T-helper 9 cell (primary cell): ENCODE data around the gene FOXN3.
"Not testable (repeated sequence)": the region's sequence is repeated elsewhere in the genome, so short reads cannot be mapped to it uniquely, and the experiment has no call there.

ENCODE experiments used
- DNase-seq: peaks from one replicate; pipeline ENCODE4 v3.0.0-alpha.2; 2020

The FOXN3 gene

DNA sequence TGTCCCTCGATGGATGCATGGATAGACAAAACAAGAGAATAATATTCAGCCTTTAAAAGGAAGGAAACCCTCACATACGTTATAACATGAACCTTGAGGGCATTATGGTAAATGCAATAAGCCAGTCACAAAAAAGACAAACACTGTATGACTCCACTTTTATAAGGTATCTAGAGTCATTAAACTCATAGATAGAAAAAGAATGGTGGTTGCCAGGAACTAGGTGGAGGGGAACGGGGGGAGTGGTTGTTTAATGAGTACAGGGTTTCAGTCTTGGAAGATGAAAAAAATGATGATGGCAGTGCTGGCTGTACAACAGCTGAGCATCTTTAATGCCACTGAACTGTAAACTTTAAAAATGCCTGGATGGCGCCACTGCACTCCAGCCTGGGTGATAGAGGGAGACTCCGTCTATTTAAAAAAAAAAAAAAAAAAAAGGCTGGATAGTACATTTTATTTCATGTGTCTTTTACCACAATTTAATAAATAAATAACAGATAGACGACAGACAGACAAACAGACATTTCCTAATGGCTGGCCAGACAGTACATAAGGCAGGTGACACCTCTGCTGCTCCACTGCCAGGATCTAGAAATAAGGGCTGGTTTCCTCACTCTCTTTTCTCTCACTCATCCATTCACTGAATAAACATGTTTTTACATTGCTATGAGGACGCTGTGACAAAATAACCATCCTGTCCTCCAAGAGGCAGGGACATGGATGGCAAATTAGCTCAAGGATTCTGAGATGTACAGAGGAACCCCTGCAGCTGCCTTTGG is 118.8 kb downstream of the FOXN3 start:
- no peak for DNase-seq

DNA sequence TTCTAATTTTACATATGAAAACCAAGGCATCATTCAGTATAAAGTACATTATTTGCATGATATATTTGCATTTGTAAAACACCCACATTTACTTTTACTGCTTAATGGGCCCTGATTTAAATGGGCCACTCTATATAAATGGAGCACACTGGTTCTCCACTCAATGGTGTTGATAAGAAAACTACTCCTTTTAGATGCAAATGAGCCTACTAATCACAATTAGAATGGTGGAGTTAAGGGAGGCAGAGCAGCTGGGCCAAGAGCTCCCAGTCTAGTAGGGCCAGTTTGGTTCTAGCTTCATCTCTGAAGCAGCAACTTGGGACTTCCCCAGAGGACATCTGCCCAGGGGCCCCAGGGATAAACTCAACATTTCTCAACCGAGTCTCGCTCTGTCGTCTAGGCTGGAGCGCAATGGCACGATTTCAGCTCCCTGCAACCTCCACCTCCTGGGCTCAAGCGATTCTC is 120.7 kb downstream of the FOXN3 start:
- no peak for DNase-seq

DNA sequence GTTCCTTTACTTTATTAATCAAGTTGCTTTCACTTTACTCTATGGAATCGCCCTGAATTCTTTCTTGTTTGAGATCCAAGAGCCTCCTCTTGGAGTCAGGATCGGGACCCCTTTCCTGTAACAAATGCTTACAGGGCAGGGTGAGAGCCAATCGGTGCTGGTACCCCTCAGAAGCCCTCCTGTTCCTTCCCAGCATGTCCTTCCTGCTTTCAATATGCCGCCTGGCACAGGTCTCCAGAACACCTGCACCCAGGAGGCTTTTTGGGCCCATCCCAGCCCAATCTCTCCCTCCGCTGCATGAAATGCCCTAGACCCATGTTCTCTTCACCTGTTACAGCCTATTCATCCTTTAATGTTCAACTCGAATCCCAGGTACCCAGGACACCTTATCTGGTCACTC is 122.2 kb downstream of the FOXN3 start:
- no peak for DNase-seq

DNA sequence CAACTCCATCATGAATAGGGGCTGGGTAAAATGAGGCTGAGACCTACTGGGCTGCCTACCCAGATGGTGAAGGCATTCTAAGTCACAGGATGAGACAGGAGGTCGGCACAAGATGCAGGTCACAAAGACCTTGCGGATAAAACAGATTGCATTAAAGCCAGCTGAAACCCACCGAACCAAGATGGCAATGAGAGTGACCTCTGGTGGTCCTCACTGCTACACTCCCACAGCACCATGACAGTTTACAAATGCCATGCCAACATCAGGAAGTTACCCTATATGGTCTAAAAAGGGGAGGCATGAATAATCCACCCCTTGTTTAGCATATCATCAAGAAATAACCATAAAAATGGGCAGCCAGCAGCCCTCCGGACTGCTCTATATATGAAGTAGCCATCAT is 122.6 kb downstream of the FOXN3 start:
- DNase-seq = not testable (repeated sequence)

DNA sequence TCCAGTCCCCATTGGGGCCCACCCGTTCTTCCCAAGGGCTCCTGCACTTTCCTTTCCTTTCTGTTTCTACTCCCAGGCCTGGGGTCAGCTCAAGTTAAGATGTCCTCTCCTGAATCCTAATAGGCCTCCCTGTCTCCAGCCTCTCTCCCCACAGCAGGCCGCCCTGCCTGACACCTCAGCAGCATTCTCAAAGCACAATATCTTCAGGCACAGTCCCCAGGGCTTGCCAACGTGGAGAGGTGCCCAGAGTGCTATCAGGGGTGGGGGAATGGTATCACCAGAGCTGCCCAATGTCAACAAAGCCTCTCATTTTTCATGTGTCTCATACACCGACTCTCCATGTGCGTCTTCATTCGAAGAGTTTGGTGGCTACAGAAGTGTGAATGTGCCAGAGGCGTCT is 123.0 kb downstream of the FOXN3 start:
- DNase-seq = no peak

DNA sequence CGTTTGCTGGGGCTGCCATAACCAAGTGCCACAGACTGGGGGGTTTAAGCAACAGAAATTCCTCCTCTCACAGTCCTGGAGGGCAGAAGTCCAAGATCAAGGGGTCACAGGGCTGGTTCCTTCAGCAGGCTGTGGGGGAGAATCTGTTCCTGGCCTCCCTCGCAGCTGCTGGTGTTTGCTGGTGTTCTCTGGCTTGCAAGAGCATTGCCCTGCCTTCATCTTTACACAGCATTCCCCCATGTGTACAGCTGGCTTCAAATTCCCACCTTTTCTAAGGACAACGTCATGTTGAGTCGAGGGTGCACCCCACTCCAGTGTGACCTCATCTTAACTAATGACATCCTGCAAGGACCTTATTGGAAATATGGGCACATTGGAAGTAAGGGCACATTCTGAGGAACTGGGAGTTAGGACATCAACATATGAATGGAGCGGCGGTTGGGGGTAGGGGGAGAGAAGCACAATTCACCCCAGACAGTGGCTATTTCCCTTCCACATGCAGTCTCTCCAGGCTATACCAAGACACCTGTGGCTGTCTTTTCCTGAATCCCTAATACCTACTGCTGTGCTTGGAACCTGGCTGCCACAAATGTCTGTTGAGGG is 123.6 kb downstream of the FOXN3 start:
- DNase-seq = no peak

DNA sequence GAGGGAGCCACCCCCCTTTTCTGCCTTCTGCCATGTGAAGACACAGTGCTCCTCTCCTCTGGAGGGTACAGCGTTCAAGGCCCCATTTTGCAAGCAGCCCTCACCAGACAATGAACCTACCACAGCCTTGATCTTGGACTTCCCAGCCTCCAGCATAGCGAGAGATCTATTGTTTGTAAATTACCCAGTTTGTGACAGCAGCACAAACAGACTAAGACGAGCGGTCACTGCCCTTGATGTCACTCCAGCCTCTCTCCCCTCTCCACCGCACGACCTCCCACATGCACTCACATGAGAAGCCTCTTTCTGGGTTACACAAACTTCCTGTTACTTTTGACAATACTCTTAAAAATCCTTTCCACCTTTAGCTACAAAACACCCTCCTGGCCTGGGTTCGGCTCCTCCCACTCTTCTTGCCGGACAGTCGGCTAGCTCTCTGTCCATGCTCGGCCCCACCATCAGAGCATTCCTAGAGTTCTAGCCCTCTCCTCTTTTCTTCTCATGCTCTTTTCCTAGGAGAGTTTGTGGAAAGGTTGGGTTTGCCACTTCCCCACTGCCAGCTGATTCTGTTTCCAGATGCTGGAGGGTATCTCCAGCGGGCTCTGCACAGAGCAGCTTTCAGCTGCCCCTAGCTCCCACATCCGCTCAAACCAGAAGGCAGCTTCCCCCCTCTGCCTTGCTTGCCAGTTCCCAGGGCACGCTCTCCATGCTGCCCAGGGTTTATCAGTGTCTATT is 124.3 kb downstream of the FOXN3 start:
- DNase-seq = no peak

DNA sequence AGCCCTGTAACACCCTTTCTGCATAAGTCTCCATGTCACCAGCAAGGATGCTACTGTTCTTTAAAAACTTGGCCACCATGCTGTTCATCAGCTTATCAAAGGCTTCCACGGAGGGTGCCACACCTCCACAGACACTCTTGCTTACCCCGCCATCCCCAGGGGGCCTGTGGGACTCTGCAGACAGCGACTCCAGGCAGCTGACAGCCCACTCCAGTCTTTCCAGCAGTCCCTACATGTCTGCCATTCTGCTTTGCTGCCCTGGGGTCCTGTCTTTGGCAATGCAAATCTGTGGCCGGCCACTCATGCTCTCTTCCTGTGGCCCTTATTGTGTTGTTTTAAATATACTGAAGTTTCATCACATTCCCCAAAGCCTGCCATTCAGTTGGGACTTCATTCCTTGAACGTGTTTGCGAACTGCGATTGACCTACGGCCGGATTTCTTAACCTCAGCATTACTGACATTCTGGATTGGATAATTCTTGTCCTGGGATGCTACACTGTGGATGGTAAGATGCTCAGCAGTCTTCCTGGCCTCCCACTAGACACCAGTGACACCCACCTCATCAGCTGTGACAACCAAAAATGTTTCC is 125.6 kb downstream of the FOXN3 start:
- DNase-seq = no peak

DNA sequence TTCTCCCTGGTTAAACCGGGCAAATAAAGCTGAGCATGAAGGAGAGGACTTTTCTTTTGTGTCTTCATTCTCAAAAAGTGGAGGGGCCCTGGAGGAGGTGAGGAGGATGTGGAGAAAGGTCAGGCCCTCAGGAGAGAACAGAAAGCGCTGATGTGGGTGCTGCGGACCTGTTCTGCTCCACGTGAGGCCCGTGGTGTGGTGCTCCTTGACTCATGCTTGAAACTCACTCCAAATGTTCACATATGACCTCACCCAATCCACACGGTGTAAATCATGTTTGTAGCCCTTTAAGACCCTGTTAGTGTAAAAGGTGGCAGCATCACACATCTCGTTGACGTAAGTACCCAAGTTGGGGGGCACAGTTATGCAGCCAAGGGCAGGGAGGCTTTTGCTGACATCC is 126.2 kb downstream of the FOXN3 start:
- no peak for DNase-seq

DNA sequence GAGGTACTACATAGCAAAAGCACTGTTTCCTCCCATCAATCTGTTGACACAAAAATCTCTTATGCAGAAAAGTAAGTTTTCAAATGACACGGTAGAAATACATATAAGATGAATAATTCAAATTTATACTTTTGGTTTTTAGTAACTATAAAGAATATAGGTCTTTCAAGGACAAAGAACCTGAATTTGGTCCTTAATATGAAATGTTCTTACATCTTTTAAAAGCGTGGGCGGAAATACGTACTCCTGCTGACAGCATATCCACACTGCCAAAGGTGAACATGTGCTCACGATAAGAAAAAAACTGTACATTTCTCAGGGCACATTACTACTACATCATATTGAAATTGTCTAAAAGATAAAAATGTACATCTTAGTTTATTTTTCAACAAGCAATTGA is 127.6 kb downstream of the FOXN3 start:
- no peak for DNase-seq

DNA sequence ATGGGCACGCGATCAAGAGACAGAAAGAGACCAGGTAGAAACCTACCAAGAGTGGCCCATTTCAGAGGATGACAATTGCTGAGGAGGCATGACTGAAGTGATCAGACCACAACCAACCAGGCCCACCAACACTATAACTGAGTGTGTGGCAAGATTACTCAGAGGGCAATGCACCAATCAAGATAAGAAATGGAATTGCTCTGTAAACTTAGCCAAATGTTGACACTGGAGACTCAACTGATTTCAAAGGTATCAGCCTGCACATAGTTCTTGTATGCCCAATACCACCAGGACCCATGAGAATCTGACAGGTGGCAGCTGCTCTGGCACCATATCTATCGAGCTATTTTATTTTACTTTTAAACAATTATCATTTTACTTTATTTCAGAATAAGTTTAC is 128.9 kb downstream of the FOXN3 start:
- DNase-seq = no peak

DNA sequence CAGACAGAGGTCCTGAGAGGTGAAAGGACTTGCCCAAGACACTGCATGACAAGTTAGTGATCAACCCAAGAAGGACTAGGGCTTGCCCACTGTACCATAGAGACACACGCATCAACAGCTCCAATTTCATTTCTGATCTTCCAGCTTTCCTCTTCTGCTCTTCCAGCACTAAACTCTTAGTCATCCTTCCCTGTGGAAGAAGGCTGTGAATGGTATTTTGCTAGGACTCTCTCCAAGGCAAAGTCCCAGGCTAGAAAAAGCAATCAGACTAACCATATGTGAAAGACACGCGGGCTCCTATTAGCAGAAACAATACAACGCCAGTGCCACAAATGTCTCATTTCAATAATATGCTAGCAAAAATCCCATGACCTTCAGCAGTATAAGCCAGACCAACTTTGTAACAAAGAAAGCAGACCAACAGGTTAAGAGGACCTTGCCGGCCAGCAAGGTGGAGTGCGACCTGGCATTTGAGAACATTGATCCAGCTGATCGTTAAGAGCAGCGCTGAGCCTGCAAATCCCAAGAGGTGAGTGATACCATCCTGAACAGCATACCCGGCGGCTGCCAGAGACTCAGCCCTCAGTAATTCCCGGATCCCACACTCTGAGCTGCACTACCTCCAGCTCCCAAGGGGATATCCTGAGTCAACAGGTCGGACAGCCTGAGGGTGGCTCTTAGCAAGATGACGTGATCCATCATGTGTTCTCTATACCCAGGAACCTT is 132.5 kb downstream of the FOXN3 start:
- no peak for DNase-seq

DNA sequence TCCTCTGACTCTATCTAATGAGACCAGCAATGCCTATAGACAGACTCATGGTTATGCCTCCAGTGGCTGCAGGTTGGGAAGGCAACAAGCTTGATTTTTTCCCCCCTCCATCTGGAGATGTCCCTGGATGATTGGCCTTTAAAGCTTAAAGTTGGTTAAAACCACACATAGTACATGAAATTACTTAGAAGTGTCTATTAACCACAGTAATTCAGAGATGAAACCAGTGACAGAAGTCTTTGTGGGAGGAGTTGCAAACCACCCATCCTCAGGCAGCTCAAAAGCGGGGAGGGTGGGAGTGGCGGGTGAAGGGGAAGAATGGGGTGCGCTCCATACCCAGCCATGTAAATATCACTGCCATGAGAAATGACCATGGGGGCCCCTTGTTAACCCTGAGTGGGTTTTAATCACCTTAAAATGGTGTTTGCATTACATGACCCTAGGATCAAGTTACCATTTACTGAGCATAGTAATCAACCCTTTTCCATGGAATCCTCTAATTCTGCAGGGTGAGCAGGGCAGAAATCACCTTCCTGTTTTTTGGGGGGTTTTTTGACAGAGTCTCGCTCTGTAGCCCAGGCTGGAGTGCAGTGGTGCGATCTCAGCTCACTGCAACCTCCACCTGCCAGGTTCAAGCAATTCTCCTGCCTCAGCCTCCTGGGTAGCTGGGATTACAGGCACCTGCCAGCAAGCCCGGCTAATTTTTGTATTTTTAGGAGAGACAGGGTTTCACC is 133.5 kb downstream of the FOXN3 start:
- no peak for DNase-seq

DNA sequence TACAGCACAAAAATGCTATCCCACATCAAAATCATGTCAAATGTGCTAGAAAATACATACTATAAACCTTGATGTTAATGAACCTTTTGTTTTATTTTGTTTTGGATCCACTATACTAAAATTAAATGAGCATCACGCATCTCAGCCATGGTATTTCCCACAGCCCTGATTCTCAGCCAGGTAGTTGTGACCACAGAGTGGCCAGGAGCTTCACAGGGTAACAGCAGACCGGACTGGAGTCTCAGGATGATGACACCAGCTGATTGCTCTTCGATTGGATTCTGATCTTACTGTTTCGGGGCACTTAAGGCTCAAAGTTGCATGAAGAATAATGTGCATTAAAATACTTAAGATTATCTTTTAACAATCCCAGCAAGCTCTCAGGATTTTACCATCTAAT is 134.8 kb downstream of the FOXN3 start:
- DNase-seq = no peak

DNA sequence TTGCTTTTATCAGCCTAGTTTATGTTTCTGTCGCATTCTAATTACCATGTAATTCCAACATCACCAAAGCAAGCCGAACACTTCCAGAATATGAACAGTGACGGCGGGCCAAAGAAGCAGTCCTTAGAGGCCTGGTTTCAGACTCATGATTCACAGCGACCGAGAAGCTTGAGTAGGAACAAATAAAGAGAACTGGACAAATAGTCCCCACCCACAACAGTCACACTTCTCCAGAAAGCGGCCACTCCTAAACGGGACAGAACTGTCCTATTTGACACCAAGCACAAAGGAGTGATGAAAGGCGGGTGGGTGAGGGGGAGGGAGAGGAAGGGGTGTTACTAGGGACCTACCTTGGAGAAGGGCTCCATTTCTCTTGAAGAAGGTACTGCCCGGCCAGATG is 136.4 kb downstream of the FOXN3 start:
- DNase-seq = no peak

DNA sequence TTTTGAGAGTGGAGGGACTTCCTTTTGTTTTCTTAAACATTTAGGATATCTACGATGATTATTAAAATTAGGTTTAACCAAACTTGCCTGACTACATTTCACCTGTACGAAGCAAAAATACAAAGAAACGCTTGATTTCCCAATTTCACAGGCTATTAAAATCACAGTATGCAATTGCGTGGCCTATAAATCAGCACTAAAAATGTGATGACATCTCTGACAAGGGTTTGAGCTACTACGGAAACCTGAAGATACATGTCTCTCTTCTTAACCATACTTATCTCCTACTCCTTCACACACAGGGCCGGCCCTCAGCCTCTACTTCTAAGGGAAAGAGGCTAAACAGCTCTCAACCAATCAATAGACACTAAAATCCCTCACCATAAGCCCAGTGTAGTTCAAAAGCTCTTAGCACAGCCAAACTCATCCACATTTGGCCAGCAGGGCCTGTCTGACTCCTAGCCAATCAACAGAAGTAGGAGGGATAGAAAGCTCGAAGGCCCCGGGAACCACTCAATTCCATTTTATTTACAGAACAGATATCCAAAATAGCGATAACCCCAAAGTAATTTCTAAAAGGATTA is 137.3 kb downstream of the FOXN3 start:
- DNase-seq = no peak

DNA sequence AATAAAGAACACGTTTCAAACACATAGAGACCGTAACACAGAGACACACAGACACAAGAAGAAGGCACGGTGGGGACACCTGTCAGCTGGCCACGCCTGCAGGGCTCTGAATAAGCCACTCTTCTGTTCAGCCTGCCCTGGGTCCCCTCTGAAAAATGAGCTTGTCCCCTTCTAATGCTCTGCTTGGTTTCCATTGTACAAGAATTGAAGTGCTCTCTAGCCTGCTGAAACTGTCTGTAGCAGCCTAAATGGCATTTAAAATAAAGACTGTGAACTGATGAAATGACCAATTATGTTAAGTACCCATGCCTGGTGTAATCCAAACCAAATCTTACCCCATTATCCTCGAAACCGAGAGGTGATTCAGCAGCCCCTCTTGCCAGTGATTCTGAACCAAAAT is 139.8 kb downstream of the FOXN3 start:
- DNase-seq = no peak

DNA sequence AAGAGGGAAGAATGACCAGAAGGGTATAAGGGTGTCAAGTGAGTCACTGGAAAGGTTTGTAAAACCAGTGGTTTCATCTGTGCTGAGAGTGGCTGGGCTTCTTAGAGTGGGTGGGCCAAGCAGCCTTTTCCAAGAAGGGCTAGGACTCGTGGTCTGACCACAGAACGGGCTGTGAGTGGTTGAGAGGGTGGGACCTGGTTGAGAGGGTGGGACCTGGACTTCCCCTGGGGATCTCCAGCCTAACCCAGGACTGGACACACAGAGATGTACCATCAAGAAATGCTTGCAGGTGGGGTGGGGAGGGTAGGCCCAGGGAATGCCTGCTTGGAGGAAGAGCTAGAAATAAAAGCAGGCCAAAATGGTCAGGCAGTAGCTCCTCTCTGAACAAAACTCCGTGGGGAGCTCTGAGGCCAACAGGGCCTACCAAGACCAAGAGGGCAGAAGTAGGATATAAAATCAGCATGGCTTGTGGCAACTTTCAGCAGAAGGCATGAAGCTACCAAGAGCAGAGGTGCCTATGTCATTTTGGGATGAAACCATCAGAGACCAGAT is 140.5 kb downstream of the FOXN3 start:
- DNase-seq = no peak

DNA sequence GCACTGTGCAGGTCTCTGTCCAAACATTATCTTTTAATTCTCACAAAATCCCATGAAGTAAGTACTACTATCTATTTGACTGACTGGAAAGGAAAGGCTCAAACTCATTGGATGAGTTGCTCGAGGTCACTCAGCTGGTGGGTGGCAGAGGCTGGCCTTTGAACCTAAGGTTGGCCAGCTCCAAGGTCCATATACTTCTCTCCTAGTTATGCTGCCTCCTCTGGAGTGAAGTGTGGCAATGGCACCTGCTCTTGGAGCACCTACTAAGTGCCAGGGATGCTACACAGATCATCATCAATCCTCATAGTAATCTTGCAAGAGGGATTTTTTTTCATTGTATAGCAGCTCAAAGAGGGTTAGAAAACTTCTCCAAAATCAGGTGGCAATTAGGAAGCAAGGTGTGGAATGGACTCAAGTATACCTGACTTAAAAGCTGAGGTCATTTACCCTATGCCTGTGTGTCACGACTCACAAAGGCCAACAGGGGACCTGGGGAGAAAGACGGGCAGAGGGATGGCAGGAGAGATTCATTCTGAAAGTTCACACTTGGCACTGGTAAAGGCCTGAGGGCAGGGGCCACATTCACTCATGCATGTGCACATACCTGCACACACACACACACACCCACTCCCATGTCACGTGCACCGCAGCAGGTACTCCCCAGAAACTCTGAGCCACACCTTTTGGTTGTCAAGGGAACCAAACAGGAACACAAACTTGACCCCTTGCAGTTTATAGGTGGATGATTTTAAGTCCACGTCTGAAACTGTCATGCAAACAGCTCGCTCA is 146.4 kb downstream of the FOXN3 start:
- DNase-seq = no peak

DNA sequence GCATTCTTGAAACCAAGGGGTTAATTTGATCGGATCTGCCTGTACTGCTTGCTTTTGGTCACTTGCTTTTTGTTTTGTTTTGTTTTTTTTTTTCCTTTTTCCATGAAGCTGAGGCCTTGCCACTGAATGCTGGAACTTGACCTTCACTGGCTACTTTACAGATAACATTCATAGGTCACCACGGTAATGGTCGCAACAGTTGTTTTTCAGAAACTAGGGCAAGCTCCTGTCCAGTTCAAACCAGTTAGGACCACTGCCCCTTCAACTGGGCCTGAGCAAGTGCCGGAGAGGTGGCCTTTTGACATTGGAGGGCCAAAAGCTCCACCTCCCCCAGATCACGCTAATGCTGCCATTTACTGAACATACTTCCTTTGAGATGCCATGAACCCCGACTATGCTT is 147.6 kb downstream of the FOXN3 start:
- DNase-seq = no peak

DNA sequence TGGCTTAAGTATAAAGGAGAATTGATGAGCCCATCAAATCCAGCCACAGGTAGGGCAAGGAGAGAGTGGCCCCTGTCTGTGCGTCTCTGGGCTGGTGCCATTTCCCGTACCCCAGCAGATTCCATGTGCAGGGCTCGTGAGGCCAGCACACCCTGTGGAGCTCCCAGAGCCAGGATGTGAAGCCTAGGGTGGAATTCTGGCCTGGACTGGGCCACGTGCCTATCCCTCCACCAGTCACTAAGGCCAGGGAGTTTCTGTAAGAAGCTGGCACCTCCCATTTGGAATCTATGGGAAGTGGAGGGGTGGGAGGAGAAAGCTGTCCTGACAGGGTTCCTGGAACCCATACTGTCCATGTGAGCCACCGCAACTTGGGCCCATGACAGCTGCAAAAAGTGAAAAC is 148.5 kb downstream of the FOXN3 start:
- no peak for DNase-seq
